ENCODE measurements around the gene OSGEP.

Gene OSGEP

GRCh38 chr14:20454516-20455354 is at the start of gene OSGEP, which contains the start of gene APEX1:
Gene OSGEP (minus strand): TSS chr14:20454812. CDS start chr14:20454683, 129 bp downstream.
Gene APEX1 (plus strand): TSS chr14:20455226. CDS start chr14:20455646, 420 bp downstream.
- H3K4me3 ChIP-seq (ENCODE audit: low read depth, low read length): peak within 1 kb of the TSS; percentile 81
- DNase-seq (ENCODE audit: low read depth): peak; percentile 97

GRCh38 chr14:20503898-20504297 is 49.3 kb upstream of the OSGEP start:
- H3K4me3 ChIP-seq (ENCODE audit: low read depth, low read length): no peak overlapping the region
- no peak for DNase-seq (ENCODE audit: low read depth)

GRCh38 chr14:20501346-20501745 is 46.7 kb upstream of the OSGEP start:
- no peak overlapping the region for H3K4me3 ChIP-seq (ENCODE audit: low read depth, low read length)
- peak; percentile 47 for DNase-seq (ENCODE audit: low read depth)

GRCh38 chr14:20499881-20500280 is 45.3 kb upstream of the OSGEP start:
- no peak for DNase-seq (ENCODE audit: low read depth)
- H3K4me3 ChIP-seq (ENCODE audit: low read depth, low read length): no peak overlapping the region

- no peak overlapping the region for H3K4me3 ChIP-seq (ENCODE audit: low read depth, low read length)
These were observed 44.5 kb upstream of the OSGEP start for GRCh38 chr14:20499108-20499507.

GRCh38 chr14:20498622-20499021 is 44.0 kb upstream of the OSGEP start:
- no peak for DNase-seq (ENCODE audit: low read depth)

More at GRCh38 chr14:20499108-20499507, 44.5 kb upstream of the OSGEP start:
- DNase-seq (ENCODE audit: low read depth): no peak

GRCh38 chr14:20494935-20495766 is 40.5 kb upstream of the OSGEP start:
- DNase-seq (ENCODE audit: low read depth): no peak
- H3K4me3 ChIP-seq (ENCODE audit: low read depth, low read length): no peak overlapping the region

More at GRCh38 chr14:20498622-20499021, 44.0 kb upstream of the OSGEP start:
- no peak overlapping the region for H3K4me3 ChIP-seq (ENCODE audit: low read depth, low read length)

- DNase-seq (ENCODE audit: low read depth): no peak
- no peak overlapping the region for H3K4me3 ChIP-seq (ENCODE audit: low read depth, low read length)
These were observed 39.0 kb upstream of the OSGEP start for GRCh38 chr14:20493634-20494033.

GRCh38 chr14:20492486-20492885 is 37.9 kb upstream of the OSGEP start:
- DNase-seq (ENCODE audit: low read depth): no peak
- no peak overlapping the region for H3K4me3 ChIP-seq (ENCODE audit: low read depth, low read length)

GRCh38 chr14:20490563-20490962 is 36.0 kb upstream of the OSGEP start:
- DNase-seq (ENCODE audit: low read depth): no peak
- H3K4me3 ChIP-seq (ENCODE audit: low read depth, low read length): no peak overlapping the region

GRCh38 chr14:20489093-20489994 is 34.7 kb upstream of the OSGEP start:
- no peak overlapping the region for H3K4me3 ChIP-seq (ENCODE audit: low read depth, low read length)
- no peak for DNase-seq (ENCODE audit: low read depth)

GRCh38 chr14:20487396-20487725 is 32.7 kb upstream of the OSGEP start:
- DNase-seq (ENCODE audit: low read depth): no peak
- no peak overlapping the region for H3K4me3 ChIP-seq (ENCODE audit: low read depth, low read length)

GRCh38 chr14:20486684-20487395 is 32.2 kb upstream of the OSGEP start:
- H3K4me3 ChIP-seq (ENCODE audit: low read depth, low read length): no peak overlapping the region
- DNase-seq (ENCODE audit: low read depth): no peak

GRCh38 chr14:20485900-20486299 is 31.3 kb upstream of the OSGEP start:
- no peak for DNase-seq (ENCODE audit: low read depth)
- H3K4me3 ChIP-seq (ENCODE audit: low read depth, low read length): no peak overlapping the region

GRCh38 chr14:20482382-20482781 is 27.8 kb upstream of the OSGEP start:
- H3K4me3 ChIP-seq (ENCODE audit: low read depth, low read length): no peak overlapping the region
- DNase-seq (ENCODE audit: low read depth): no peak

GRCh38 chr14:20478894-20479293 is 24.3 kb upstream of the OSGEP start:
- no peak overlapping the region for H3K4me3 ChIP-seq (ENCODE audit: low read depth, low read length)
- DNase-seq (ENCODE audit: low read depth): no peak

- no peak overlapping the region for H3K4me3 ChIP-seq (ENCODE audit: low read depth, low read length)
These were observed 22.7 kb upstream of the OSGEP start for GRCh38 chr14:20477211-20477876.

GRCh38 chr14:20476776-20477175 is 22.2 kb upstream of the OSGEP start:
- no peak overlapping the region for H3K4me3 ChIP-seq (ENCODE audit: low read depth, low read length)
- no peak for DNase-seq (ENCODE audit: low read depth)

More at GRCh38 chr14:20477211-20477876, 22.7 kb upstream of the OSGEP start:
- no peak for DNase-seq (ENCODE audit: low read depth)
